ENCODE data around the gene RNF125.
"Not testable (repeated sequence)": the region's sequence is repeated elsewhere in the genome, so short reads cannot be mapped to it uniquely, and the experiment has no call there.

The RNF125 gene

DNA sequence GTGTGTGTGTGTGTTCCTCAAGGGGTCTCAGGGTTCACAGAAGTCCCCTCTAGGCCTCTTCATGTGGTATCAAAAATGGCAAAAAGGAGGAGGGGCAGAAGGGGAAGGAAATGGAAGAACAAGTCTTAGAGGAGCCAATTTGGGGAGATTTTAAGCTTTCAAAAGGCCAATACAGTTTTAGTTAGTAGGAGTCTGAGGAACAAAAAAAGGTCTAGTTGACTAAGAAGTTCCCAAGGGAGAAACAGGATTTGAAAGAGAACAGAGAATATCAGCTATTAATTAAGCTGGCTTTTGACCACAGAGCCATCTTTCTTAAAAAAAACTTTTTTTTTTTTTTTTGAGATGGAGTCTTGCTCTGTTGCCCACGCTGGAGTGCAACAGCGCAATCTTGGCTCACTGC, 7.1 kb downstream of the RNF125 start:
- DNase-seq (ENCODE audit: low read depth in 2 of 2), result no peak

DNA sequence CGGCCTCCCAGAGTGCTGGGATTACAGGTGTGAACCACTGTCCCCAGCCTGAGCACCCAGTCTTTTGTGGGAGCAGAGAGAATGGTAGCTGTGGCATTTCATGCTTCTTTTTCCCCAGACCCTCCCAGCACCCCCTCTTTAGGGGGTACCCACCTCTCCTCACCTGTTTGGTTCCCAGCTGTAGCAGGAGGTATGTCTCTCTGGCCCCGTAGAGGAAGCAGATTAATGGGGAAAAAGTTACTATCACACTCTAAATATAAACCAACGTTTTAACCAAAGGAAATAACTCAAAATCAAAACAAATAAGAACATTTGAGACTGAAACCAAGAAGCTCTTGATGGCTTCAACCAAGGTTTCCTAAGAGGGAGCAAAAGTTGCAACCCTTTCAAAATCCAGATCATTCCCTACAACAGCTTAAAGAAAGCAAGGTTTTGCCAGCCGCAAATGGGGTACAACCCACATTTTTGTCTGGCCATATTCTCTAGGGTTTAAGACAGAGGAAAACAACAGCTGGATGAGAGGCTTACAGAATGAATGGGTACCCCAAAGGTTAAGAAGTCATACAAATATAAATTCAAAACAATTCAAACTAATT, 8.0 kb downstream of the RNF125 start:
- DNase-seq (ENCODE audit: low read depth in 2 of 2), result no peak

DNA sequence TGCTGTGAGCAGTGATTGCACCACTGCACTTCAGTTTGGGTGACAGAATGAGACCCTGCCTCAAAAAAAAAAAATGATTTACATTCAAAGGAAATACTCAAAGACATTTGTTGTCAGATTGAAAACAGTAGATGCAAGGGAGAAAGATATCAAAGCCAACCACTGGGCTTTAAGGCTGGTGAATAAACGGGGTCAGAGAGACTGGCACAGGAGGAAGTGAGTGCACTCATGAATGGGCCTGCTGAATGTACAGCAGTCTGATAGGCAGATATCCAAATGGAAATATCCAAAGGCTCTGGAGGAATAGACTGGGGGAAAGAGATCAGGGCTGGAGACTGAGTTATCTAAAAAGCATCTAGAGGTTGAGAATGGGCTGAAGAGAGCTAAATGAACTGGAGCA, 10.9 kb downstream of the RNF125 start:
- no peak for DNase-seq (ENCODE audit: low read depth in 2 of 2)

DNA sequence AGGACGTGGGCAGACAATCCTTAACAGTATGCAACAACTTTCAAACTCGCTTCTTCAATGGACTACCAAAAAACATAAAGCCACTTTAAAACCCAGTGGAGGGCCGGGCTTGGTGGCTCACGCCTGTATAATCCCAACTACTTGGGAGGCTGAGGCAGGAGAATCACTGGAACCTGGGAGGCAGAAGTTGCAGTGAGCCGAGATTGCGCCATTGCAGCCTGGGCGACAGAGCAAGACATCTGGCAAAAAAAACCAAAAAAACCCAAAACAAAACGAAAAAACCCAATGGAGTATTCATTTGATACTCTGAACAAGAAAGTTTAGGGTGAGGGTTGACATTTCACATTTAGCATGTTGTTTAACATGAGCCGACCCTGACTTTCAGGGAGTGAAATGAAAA, 14.0 kb downstream of the RNF125 start:
- no peak for DNase-seq (ENCODE audit: low read depth in 2 of 2)

DNA sequence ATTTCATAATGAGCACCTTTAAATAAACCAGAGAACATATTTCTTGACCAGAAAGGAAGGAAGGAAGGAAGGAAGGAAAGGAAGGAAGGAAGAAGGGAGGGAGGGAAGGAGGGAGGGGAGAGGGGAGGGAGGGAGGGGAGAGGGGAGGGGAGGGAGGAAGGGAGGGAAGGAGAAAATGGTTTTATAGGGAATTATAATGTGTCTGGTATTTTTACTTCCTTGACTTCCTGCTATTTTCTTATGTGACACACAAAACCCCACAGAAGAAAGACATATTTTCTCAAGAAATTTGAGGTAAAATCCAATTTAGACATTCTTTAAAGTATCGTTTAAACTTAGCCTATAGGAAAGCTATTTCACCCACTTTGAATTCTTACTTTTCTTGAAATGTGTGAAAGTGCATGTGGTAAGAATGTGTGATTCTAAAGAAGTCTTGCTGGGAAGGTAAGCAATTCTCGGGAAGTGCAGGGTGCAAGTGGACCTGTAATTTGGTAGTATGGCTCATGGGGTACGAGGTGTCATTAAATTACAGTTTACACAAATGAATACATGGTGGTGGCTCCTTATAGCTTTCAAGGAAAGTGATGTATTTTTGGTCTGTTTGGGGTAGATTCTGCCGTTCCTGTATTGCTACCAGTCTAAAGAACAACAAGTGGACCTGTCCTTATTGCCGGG, 18.0 kb downstream of the RNF125 start:
- DNase-seq (ENCODE audit: low read depth in 2 of 2), result no peak

DNA sequence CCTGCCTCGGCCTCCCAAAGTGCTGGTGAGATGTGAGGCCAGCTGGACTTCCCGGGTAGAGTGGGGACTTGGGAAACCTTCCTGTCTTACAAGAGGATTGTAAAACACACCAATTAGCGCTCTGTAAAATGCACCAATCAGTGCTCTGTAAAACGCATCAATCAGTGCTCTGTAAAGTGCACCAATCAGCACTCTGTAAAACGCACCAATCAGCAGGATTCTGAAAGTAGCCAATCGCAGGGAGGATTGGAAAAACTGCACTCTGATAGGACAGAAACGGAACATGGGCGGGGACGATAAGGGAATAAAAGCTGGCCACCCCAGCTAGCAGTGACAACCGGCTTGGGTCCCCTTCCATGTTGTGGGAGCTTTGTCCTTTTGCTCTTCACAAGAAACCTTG, 19.0 kb downstream of the RNF125 start:
- DNase-seq (ENCODE audit: low read depth in 2 of 2), result no peak

DNA sequence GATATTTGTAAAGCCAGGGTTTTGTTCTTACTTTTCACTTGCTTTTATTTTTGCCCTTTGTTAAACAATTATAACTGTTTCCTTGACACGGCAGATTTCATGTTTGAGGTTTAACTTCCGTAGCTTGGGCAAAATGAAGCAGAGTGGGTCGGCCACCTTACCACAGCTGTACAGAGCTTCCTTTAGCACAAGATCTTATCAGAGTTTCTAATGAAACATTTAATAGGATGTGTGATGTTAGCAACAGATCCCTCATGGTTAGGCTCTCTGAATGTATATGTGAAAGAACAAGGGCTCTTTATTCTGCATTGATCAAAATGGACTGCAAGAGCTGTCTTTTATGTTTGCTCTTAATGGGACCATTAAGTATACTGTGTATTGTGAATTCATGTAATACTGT, 22.3 kb downstream of the RNF125 start:
- DNase-seq (ENCODE audit: low read depth in 2 of 2), result peak; percentile 15 to 53

DNA sequence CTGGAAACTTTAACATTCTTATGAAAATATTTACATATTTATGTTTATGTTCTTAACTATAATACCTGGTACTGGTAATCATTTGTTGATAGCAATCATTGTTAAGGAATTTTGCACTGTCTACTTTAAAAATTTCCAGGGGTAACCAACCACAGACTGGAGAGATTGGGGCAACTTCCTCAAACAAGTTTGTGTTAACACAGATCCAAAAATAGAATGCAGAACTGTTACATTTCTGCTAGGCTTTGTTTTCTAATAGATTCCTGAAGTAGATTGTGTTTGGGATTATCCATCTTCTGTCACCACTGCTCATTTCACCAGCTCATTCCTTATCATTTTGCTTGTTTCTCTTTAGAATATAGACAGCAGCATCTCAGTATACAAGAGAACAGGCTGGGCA, 23.7 kb downstream of the RNF125 start:
- DNase-seq (ENCODE audit: low read depth in 2 of 2), result no peak

DNA sequence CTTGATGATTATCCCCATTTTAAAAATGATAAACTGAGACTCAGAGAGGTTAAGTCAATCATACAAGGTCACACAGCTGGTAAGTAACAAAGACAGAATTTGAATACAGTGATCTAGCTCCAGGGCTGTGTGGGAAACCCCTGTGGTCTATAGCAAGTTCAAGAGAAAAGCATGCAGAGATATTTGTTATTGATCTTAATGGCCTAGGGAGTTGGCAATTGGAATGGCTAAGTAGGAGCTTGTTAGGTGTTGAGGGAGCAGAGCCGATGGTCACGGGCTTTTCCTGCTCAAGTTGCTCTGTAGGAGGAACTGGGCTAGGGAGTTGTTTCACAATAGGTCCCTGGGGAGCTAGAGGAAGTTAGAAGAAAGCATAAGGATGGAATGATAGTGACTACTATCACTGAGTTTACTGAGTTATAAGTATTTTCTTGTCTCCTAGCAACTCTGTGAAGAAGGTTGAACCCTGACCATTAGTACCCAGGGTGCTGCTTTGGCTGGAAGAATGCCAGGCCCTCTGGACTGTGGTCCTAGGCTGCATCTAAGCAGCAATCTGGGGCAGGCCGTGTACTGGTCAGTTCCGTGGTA, 30.0 kb downstream of the RNF125 start:
- DNase-seq (ENCODE audit: low read depth in 2 of 2), result no peak

DNA sequence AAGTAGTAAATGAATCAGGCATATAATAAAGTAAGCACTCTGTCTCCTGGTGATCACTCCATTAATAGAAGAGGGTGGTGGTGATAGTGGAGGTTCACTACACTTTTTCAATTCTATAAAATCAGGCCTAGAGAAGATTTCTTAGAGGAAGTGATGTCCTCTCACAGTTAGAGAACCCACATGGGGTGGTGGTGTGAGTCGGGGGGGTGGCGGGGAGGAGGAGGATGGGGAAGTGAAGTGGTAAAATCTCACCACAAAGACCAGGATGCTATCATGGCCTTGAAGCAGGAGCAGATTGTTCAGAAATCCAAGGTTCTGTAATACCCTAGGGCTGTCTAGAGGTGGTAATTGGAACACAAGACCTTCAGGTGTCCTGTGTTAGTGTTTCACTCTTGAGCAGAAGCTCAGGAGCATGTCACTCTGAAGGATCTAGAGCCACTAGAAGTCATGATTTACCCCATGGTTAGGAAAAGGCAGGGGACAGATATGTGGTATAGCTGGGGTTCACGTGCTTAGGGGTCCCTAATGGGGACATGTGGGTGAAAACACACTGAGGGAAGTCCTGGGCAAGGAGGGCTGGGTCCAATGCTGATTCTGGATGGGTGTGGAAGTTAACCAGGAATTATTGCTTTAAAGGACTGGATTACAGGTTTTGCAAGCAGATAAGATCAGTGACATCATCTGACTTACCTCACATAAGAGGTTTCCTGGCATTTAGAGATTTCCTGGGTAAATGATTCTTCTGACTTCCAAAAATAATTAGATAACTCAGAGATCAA, 31.0 kb downstream of the RNF125 start:
- peak; percentile 23 to 39 for DNase-seq (ENCODE audit: low read depth in 2 of 2)

DNA sequence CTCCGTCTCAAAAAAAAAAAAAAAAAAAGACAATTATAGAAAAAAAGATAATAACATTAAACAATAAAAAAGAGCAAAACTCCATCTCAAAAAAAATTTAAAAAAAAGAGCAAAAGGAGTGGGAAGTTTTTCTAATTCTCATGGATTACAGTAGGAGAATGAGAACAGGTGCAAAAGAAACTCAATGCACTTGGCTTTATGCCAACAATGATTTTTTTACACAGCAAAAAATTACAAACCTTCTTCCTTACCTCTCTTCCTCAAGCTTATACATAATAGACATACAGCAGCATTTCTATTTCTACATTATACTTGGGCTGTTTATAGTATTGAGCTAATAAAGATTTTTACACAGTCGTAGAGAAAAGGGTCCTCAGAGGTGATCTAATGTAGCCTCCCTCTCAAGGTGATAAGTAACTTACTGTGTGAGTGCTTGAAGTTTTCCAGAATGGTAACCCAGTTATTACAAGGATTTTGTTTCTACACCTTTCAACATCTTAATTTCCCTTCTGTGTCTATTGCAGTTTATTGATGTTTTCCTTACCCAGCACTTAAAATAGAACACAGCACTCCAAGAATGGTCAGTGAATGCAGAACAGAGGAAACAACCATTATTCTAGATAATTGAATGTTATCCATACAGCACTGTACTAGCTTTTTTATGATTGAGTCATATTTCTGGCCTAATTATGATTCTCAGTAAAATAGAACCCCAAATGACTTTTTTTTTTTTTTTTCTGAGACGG, 38.2 kb downstream of the RNF125 start:
- no peak for DNase-seq (ENCODE audit: low read depth in 2 of 2)

DNA sequence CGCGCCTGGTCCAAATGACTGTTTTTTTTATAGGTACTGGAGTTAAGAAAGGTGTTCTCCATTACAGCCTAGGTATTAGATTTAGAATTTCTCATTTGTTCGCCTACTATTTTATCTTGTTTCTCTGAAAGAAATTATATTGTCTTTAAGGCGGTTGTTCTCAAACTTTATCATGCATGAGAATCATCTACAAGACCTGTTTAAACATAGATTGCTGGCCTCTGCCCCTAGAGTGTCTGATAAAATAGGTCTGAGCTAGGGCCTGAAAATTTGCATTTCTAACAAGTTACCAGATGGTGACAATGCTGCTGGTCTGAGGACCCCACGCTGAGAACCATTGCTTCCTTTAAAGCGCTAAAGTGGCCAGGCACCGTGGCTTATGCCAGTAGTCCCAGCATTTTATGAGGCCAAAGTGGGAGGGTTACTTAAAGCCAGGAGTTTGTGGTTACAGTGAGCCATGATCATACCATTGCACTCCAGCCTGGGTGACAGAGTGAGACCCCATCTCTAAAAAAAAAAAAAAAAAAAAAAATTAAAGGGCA, 39.1 kb downstream of the RNF125 start:
- DNase-seq (ENCODE audit: low read depth in 2 of 2), result no peak

DNA sequence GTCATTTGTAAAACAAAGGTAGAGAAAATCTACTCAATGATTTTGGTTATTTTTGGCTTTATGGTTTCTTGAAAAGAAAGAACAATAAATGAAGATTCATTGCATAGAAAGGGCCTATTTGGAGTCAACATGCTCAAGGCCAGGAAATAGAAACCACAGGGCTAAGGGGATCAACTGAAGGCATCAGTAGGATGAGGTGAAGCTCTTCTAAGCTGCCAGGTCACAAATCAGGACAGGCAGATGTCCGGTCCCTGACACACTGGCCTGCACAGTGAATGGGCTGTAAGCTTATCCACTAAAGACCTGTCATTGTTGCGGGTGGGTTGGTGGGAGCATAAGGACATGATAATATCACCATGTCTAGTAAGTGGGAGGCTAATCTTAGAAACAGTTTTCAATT, 41.4 kb downstream of the RNF125 start:
- no peak for DNase-seq (ENCODE audit: low read depth in 2 of 2)

DNA sequence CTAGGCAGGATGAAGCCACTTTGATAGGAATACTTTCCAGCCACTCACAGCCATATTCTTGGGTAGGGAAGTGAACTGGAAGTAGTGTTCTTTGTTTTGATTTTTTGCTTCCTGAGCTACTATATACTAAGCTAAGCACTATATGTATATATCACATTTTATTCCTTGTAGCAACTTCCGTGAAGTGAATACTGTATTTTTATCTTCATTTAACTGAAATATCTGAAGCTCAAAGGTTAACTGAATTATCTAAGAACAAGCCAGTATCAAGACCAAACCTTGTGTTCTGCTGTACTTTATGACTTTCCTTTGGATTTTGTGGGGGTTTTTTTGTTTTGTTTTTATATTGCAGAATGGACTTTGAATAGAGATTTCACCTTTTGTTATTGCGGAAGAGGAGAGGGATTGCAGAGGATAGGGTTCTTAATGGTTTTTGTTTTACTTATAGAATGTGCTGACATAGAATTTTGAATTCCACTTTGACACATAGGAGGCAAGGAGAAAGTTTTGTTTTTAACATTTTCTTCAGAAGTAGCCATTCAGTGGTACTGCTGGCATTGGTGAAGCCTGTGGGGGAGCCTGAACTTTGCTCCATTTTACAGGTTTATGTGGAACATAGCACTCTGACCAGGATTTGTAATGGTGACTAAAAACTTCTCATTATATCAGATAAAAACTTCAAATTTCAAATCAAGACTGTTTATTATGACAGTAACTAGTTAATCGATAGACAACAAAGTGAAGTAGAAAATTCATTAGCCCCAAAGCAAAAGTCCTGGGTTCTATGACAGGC, 48.9 kb downstream of the RNF125 start:
- no peak for DNase-seq (ENCODE audit: low read depth in 2 of 2)

DNA sequence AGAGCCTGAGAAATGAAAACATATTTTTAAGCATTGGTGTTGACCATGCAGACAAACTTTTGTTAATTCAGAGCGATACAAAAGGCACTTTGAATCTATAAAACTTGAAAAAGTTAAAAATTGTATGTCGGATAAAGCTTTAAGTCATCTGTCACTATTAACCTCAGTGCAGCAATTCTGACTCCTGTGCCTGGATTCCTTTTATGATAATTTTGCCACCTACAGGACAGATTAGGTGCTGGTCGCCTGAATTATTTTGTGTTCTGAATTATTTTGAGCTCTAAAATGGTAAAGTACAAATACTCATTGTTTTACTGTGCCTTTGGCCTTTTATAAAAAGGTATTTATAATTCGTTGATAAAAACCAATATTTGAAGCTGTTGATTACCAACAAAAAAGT, 53.7 kb downstream of the RNF125 start:
- DNase-seq (ENCODE audit: low read depth in 2 of 2), result no peak

DNA sequence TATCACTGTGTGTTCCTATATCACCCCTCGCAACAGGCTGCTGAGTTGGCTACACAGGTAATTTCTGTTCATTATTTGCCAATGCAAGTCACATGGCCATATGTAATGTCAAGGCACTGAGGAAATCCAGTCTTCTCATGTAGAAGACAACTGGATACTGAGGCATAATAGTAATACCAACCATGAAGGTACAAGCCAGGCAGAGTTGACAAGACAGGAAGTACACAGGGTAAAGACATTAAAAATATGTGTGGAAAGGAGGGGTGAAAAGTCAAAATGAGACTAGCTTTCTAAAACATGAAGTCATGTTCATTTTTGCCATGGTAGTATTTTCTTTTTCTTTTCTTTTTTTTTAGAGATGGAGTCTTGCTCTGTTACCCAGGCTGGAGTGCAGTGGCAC, 55.6 kb downstream of the RNF125 start:
- DNase-seq (ENCODE audit: low read depth in 2 of 2), result no peak

DNA sequence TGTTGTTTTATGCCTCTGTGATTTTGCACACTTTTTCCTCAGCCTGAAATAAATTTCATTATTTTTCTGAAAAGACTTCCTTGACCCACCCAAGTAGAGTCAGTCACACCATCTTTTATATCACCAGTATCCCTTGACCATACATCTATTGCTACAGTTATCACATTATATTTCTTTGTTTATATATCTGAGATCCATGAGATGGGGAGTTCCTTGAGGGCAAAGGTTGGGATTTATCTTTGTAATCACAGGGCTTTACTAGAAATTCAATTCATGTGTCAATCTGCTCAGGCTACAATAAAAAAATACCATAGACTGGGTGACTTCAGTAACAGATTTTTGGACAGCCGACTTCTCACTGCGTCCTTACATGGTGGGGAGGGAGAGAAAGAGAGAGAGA, 60.2 kb downstream of the RNF125 start:
- DNase-seq (ENCODE audit: low read depth in 2 of 2), result no peak

DNA sequence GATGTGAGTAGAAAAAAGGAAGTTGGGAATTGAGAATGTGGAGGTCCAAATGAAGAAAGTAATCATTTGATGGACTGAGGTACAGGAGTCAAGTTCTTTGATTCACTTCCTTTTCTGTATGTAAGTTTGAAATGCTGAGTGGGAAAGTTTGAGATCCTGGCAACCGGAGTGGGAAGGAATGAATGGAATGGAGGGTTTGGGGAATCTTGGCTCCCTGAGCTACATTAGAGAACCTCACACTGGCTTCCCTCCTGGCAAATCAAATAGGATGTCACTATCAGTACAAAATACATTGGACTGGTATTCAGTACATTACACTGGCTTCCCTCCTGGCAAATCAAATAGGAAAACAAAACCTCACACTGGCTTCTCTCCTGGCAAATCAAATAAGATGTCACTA, 63.3 kb downstream of the RNF125 start:
- no peak for DNase-seq (ENCODE audit: low read depth in 2 of 2)

DNA sequence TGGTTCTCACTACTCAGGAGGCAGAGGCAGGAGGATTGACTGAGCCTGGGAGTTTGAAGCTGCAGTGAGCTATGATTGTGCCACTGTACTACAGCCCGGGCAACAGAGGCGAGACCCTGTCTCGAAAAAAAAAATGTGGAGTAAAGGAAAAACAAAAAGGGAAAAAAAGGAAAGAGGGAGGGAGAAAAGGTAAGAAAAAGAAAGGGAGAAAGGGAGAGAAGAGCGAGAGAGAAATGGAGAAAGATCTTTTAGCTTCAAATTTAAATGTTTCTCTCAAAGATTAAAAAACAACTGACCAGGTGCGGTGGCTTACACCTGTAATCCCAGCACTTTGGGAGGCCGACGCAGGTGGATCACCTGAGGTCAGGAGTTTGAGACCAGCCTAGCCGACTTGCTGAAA, 65.2 kb downstream of the RNF125 start:
- no peak for DNase-seq (ENCODE audit: low read depth in 2 of 2)

DNA sequence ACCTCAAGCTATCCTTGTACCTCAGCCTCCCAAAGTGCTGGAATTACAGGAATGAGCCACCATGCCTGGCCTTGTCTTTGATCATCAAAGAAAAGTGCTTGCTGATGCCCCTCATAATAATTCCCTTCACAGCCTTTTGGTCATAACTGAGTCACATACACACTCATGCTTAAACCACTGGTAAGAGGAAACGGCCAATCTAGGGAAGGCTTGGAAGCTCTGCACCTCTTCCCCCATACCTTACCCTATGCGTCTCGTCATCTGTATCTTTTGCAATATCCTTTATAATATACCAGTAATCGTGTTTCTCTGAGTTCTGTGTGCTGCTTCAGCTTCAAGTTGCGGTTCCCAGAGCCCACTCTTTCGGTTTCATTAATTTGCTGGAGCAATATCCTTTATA, 68.3 kb downstream of the RNF125 start:
- no peak for DNase-seq (ENCODE audit: low read depth in 2 of 2)

DNA sequence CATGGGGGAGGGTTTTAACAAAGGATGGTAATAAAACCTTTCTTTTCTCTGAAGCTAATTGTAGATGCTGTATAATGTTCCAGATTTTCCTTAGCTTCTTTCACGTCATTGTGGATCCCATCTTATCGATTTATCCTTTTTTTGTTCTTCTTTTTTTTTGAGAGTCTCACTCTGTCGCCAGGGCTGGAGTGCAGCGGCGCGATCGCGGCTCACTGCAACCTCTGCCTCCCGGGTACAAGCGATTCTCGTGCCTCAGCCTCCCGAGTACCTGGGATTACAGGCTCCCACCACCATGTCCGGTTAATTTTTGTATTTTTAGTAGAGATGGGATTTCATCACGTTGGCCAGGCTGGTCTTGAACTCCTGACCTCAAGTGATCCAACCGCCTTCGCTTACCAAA, 72.2 kb downstream of the RNF125 start:
- DNase-seq (ENCODE audit: low read depth in 2 of 2), result not testable (repeated sequence)
